HEK293T (cell line): ENCODE results near the gene PTGER1.

Source experiments
- CTCF ChIA-PET: fragments of 350-600 bp; formaldehyde crosslinking; extraction: SDS; loops from one replicate; lab custom pipeline; 2021; ENCODE audit warnings: antibody characterized with exemption, inconsistent platforms; lab: Yijun Ruan, JAX
- POLR2A ChIA-PET: fragments of 350-600 bp; formaldehyde crosslinking; extraction: SDS; loops from one replicate; lab custom pipeline; 2020; ENCODE audit warnings: antibody characterized with exemption, inconsistent platforms; lab: Yijun Ruan, JAX
- DNase-seq: peaks from one replicate; pipeline ENCODE4 v3.0.0; 2012; ENCODE audit warnings: mixed read lengths; ENCODE audit errors: extremely low spot score
- ARNT ChIP-seq: fragments of 450-650 bp; IDR thresholded peaks from 2 replicates; pipeline ENCODE4 v1.6.1; 2017; ENCODE audit warnings: mild to moderate bottlenecking
- BHLHE40 ChIP-seq: fragments of 450-650 bp; IDR thresholded peaks from 2 replicates; pipeline ENCODE4 v1.6.1; 2016; ENCODE audit warnings: mild to moderate bottlenecking, moderate library complexity, borderline replicate concordance
- CTBP1 ChIP-seq: fragments of 450-650 bp; IDR thresholded peaks from 2 replicates; pipeline ENCODE4 v1.6.1; 2016; ENCODE audit warnings: borderline replicate concordance
- ELF4 ChIP-seq: fragments of 450-650 bp; IDR thresholded peaks from 2 replicates; pipeline ENCODE4 v1.6.1; 2017; ENCODE audit warnings: antibody characterized with exemption
- FOXA1 ChIP-seq: fragments of 450-650 bp; IDR thresholded peaks from 2 replicates; pipeline ENCODE4 v1.6.1; 2016; ENCODE audit warnings: mild to moderate bottlenecking
- FOXK2 ChIP-seq: fragments of 450-650 bp; IDR thresholded peaks from 2 replicates; pipeline ENCODE4 v1.6.1; 2016; ENCODE audit warnings: mild to moderate bottlenecking
- FOXM1 ChIP-seq: fragments of 450-650 bp; IDR thresholded peaks from 2 replicates; pipeline ENCODE4 v1.6.1; 2017; ENCODE audit warnings: mild to moderate bottlenecking, borderline replicate concordance
- HDGF ChIP-seq: fragments of 450-650 bp; IDR thresholded peaks from 2 replicates; pipeline ENCODE4 v1.6.1; 2017; ENCODE audit warnings: antibody characterized with exemption, borderline replicate concordance
- L3MBTL2 ChIP-seq: fragments of 450-650 bp; conservative IDR thresholded peaks from 2 replicates; pipeline ENCODE4 v1.6.1; 2016; ENCODE audit warnings: mild to moderate bottlenecking
- LEF1 ChIP-seq: fragments of 450-650 bp; IDR thresholded peaks from 2 replicates; pipeline ENCODE4 v1.6.1; 2017; ENCODE audit warnings: mild to moderate bottlenecking, borderline replicate concordance
- NFRKB ChIP-seq: fragments of 450-650 bp; IDR thresholded peaks from 2 replicates; pipeline ENCODE4 v1.6.1; 2016; ENCODE audit warnings: mild to moderate bottlenecking, moderate library complexity
- SP1 ChIP-seq: fragments of 450-650 bp; IDR thresholded peaks from 2 replicates; pipeline ENCODE4 v1.6.1; 2017
- SUZ12 ChIP-seq: fragments of 450-650 bp; IDR thresholded peaks from 2 replicates; pipeline ENCODE4 v1.6.1; 2016; ENCODE audit warnings: mild to moderate bottlenecking
- TARDBP ChIP-seq: fragments of 450-650 bp; IDR thresholded peaks from 2 replicates; pipeline ENCODE4 v1.6.1; 2016
- ZNF384 ChIP-seq: fragments of 450-650 bp; IDR thresholded peaks from 2 replicates; pipeline ENCODE4 v1.6.1; 2016
- TF ChIP-seq, protein P1 (sequence below): fragments of 450-650 bp; IDR thresholded peaks from 2 replicates; pipeline ENCODE4 v1.6.1; 2016

Gene PTGER1

DNA sequence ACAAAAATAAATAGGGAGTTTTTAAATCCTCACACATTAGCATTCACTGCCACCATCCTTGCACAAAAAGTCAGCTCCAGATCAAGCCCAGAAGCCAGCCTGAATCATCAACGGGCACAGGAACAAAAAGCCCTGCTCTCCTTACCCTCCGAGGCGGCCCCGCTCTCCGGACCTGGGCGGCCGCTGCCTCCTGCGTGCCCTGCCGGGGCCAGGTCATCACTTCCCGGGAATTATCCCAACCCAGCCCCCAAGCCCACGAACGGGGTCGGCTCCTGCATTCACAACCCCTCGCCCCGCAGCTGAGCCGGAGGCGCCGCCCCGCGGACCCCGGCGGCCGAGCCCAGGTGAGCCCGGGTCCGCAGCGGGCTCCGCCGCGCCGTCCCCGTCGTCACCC lies 42.3 kb upstream of the PTGER1 start:
- ChIA-PET CTCF (interaction anchor here (1.9 kb wide), 1 partner anchor 13 kb away, joined by 7 read pairs; no protein-coding TSS in a partner anchor), POLR2A (interaction anchor here (0.7 to 2.0 kb wide), 13 partner anchors 8 to 152 kb away, joined by 3 to 53 read pairs (median 6); partner anchors contain the start of gene GIPC1)
- peak; percentile 19 for DNase-seq
- TF ChIP-seq HDGF, result no peak
- TF ChIP-seq, protein P1, sequence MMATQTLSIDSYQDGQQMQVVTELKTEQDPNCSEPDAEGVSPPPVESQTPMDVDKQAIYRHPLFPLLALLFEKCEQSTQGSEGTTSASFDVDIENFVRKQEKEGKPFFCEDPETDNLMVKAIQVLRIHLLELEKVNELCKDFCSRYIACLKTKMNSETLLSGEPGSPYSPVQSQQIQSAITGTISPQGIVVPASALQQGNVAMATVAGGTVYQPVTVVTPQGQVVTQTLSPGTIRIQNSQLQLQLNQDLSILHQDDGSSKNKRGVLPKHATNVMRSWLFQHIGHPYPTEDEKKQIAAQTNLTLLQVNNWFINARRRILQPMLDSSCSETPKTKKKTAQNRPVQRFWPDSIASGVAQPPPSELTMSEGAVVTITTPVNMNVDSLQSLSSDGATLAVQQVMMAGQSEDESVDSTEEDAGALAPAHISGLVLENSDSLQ, result no peak
- no peak for TF ChIP-seq FOXA1
- TF ChIP-seq FOXM1, result no peak
- no peak for TF ChIP-seq NFRKB
- TF ChIP-seq ZNF384, result no peak
- no peak for TF ChIP-seq ARNT
- no peak for TF ChIP-seq LEF1
- no peak for TF ChIP-seq BHLHE40
- TF ChIP-seq CTBP1, result no peak
- no peak for TF ChIP-seq L3MBTL2
- TF ChIP-seq SUZ12, result no peak
- no peak for TF ChIP-seq ELF4

DNA sequence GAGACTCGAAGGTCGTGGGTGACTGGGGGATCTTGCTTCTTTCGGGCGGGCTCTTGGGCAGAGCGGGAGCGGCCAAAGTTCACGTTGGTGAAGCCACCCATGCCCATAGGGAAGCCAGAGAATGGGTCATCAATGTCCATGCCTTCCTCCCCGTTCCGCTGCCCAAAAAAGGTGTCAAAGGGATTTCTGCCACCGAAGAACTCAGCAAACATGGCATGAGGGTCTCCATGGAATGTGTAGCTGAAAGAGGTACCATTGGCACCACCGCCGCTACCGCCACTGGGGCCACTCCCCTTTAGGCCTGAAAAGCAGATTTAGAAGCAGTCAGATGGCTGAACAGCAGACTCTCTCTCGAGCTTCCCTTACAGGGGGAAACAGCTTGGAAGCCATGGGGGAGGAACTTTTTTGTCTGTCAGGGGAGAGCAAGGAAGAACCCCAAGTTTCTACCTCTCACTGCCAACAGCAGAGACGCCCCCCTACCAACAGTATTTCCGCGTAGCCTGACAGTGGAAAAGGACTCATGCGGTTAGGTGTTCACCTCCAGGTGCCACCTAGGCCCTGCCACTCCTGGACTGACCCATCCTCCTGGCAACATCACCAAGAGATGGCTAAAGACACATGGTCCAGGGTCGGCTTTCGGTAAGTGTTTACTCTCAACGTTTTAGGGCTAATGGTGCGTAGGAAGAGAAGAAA lies 41.7 kb upstream of the PTGER1 start:
- no peak for TF ChIP-seq ARNT
- TF ChIP-seq SUZ12, result no peak
- no peak for TF ChIP-seq BHLHE40
- no peak for TF ChIP-seq CTBP1
- ChIA-PET CTCF (interaction anchor here (1.9 kb wide), 1 partner anchor 13 kb away, joined by 7 read pairs; no protein-coding TSS in a partner anchor), POLR2A (interaction anchor here (0.7 to 2.0 kb wide), 7 partner anchors 9 to 90 kb away, joined by 3 to 53 read pairs (median 7); partner anchors contain the start of gene GIPC1)
- no peak for DNase-seq

GRCh38 chr19:14516048-14516534 lies 40.9 kb upstream of the PTGER1 start:
- ChIA-PET CTCF (no interaction called here), POLR2A (interaction anchor here (0.9 kb wide), 1 partner anchor 41 kb away, joined by 3 read pairs; no protein-coding TSS in a partner anchor)
- no peak for TF ChIP-seq FOXM1
- TF ChIP-seq CTBP1, result no peak
- TF ChIP-seq SUZ12, result no peak
- no peak for TF ChIP-seq BHLHE40
- no peak for TF ChIP-seq ARNT
- no peak for TF ChIP-seq FOXA1
- no peak for TF ChIP-seq ZNF384
- DNase-seq, result no peak

GRCh38 chr19:14515501-14516047 lies 40.4 kb upstream of the PTGER1 start:
- CTCF ChIA-PET, result no interaction called here
- TF ChIP-seq ELF4, result no peak
- TF ChIP-seq BHLHE40, result no peak
- no peak for TF ChIP-seq SUZ12
- no peak for TF ChIP-seq ZNF384
- no peak for DNase-seq
- POLR2A ChIA-PET, result interaction anchor here (0.9 kb wide), 1 partner anchor 41 kb away, joined by 3 read pairs; no protein-coding TSS in a partner anchor

DNA sequence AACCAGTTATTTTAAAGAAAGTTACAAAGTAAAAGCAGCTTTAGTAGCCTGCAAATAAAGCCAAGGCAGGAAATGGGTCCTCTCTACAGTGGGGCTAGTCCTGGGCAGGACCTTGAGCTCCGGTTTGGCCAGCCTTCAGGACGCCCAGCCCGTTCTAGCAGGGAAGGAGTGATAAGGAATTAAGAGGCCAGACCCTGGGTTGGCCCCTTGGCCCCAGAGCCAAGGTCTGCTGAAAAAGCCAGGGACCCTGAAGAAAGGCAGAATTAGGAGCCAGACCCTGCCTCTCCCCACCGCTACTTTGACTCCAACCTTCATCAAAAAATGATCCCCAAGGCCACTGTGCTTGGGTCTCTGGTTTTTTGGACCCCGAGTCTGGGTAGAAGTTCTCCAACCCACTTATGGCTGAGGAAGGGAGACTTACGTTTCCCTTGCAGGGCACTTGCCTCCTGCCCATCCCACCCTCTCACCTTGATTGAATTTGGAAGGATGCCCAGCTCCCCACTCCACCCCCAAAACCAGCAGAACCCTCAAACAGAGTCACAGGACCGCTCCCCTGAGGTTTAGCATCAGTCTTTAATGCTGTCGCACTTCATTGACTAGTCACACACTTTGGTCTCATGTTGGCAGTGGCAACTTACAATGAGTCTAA lies 39.2 kb upstream of the PTGER1 start:
- DNase-seq, result no peak
- TF ChIP-seq, protein P1, result no peak
- TF ChIP-seq FOXM1, result no peak
- no peak for TF ChIP-seq LEF1
- no peak for TF ChIP-seq HDGF
- TF ChIP-seq SUZ12, result no peak
- no peak for TF ChIP-seq TARDBP
- no peak for TF ChIP-seq FOXK2
- TF ChIP-seq CTBP1, result no peak
- TF ChIP-seq ARNT, result no peak
- ChIA-PET CTCF (no interaction called here), POLR2A (interaction anchor here (1.0 kb wide), 1 partner anchor 1351 kb away, joined by 3 read pairs; no protein-coding TSS in a partner anchor)

DNA sequence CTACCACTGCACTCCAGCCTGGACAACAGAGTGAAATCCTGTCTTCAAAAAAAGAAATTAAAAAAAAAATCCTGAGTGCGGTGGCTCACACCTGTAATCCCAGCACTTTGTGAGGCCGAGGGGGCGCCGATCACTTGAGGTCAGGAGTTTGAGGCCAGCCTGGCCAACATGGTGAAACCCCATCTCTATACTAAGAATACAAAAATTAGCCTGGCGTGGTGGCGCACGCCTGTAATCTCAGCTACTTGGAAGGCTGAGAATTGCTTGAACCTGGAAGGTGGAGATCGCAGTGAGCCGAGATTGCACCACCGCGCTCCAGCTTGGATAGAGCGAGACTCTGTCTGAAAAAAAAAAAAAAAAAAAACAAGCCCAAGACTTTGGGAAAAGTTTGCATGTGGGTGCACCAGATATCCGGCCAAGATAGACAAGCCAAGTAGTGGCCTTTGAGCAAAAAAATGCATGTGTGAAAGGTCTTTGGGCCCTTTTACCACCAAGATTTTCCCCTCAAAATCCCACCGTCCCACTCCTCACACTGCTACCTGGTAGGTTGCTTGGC lies 37.3 kb upstream of the PTGER1 start:
- CTCF ChIA-PET, result interaction anchor here (1.5 kb wide), 1 partner anchor 9 kb away, joined by 3 read pairs; no protein-coding TSS in a partner anchor
- no peak for TF ChIP-seq ELF4
- TF ChIP-seq ZNF384, result no peak
- no peak for TF ChIP-seq TARDBP
- POLR2A ChIA-PET, result no interaction called here
- DNase-seq, result no peak

- DNase-seq, result no peak
- ChIA-PET POLR2A (no interaction called here), CTCF (no interaction called here)
- no peak for TF ChIP-seq FOXA1
- no peak for TF ChIP-seq LEF1
- no peak for TF ChIP-seq ELF4
- TF ChIP-seq ZNF384, result no peak
- TF ChIP-seq SP1, result no peak
- no peak for TF ChIP-seq BHLHE40
- TF ChIP-seq TARDBP, result no peak
- no peak for TF ChIP-seq HDGF
- TF ChIP-seq SUZ12, result no peak
- TF ChIP-seq FOXK2, result no peak
- TF ChIP-seq ARNT, result no peak
- no peak for TF ChIP-seq L3MBTL2
- no peak for TF ChIP-seq FOXM1
- no peak for TF ChIP-seq NFRKB
- TF ChIP-seq, protein P1, result no peak
- TF ChIP-seq CTBP1, result no peak
These were observed 36.1 kb upstream of the PTGER1 start for GRCh38 chr19:14511229-14511593.
